K562 (cell line): ENCODE results near the gene GP1BB. TPM values are rescaled to one million over a fixed set of nuclear protein-coding genes. Genes with fewer than 3 reads are reported as not detected.

Source experiments
- ARID2 ChIP-seq: fragments of 450-650 bp; IDR thresholded peaks from 2 replicates; pipeline ENCODE4 v1.6.1; 2017; ENCODE audit warnings: antibody characterized with exemption, mild to moderate bottlenecking
- BCOR ChIP-seq: fragments of 450-650 bp; IDR thresholded peaks from 2 replicates; pipeline ENCODE4 v1.6.1; 2016
- BRCA1 ChIP-seq, 2 experiments: fragments of 450-650 bp in 1 of 2; sonication (generic) in 1 of 2; formaldehyde crosslinking in 1 of 2; IDR thresholded peaks; 2 replicates each; pipeline versions ENCODE4 v1.5.0 to v1.6.1; 2017 to 2020; ENCODE audit warnings: mild to moderate bottlenecking in 1 of 2, missing genetic modification reagents in 1 of 2
- CAMTA2 ChIP-seq: fragments of 250-450 bp; sonication (Bioruptor Pico); conservative IDR thresholded peaks from 2 replicates; pipeline ENCODE4 v1.5.1; 2022
- CCAR2 ChIP-seq: fragments of 200-400 bp; formaldehyde crosslinking; IDR thresholded peaks from 2 replicates; pipeline ENCODE4 v1.6.1; 2017; ENCODE audit warnings: mild to moderate bottlenecking, low read depth, low read length
- ETS1 ChIP-seq: conservative IDR thresholded peaks from 2 replicates; pipeline ENCODE4 v1.6.1; 2011; ENCODE audit warnings: low read depth, mild to moderate bottlenecking, low read length; ENCODE audit not compliant: control insufficient read depth
- HMG20A ChIP-seq: fragments of 450-650 bp; formaldehyde crosslinking; conservative IDR thresholded peaks from 2 replicates; pipeline ENCODE4 v1.4.0; 2020; ENCODE audit warnings: mild to moderate bottlenecking, mixed read lengths
- L3MBTL2 ChIP-seq: fragments of 450-650 bp; IDR thresholded peaks from 2 replicates; pipeline ENCODE4 v1.6.1; 2016; ENCODE audit warnings: mild to moderate bottlenecking, moderate library complexity
- MEF2D ChIP-seq: conservative IDR thresholded peaks from 2 replicates; pipeline ENCODE4 v1.6.1; 2016; ENCODE audit warnings: low read depth, missing genetic modification characterization, missing compliant biosample characterization
- NEUROD1 ChIP-seq: fragments of 150-350 bp; IDR thresholded peaks from 2 replicates; pipeline ENCODE4 v1.6.1; 2014; ENCODE audit warnings: borderline replicate concordance, low read length, low read depth; ENCODE audit not compliant: partially characterized antibody
- PCBP2 ChIP-seq: fragments of 200-400 bp; formaldehyde crosslinking; IDR thresholded peaks from 2 replicates; pipeline ENCODE4 v1.6.1; 2018; ENCODE audit warnings: low read length, low read depth, mild to moderate bottlenecking, moderate library complexity; ENCODE audit not compliant: poor library complexity, severe bottlenecking
- POU5F1 ChIP-seq: fragments of 150-350 bp; IDR thresholded peaks from 2 replicates; pipeline ENCODE4 v1.6.1; 2014; ENCODE audit warnings: borderline replicate concordance, low read length, low read depth, mild to moderate bottlenecking; ENCODE audit not compliant: partially characterized antibody
- SNIP1 ChIP-seq: fragments of 450-650 bp; IDR thresholded peaks from 2 replicates; pipeline ENCODE4 v1.7.1; 2017; ENCODE audit warnings: low read depth, mild to moderate bottlenecking
- TGIF2 ChIP-seq: sonication (generic); formaldehyde crosslinking; IDR thresholded peaks from 2 replicates; pipeline ENCODE4 v1.8.1; 2022; ENCODE audit warnings: mild to moderate bottlenecking, missing genetic modification reagents, moderate library complexity
- YY1 ChIP-seq, 3 experiments: IDR thresholded peaks; 2 replicates each; pipeline ENCODE4 v1.6.1; 2011; ENCODE audit warnings: low read length in 2 of 3, mild to moderate bottlenecking in 2 of 3, moderate library complexity in 2 of 3, borderline replicate concordance in 1 of 3, control low read depth in 1 of 3, low read depth in 1 of 3; ENCODE audit not compliant: insufficient read depth in 3 of 3, insufficient replicate concordance in 2 of 3, control insufficient read depth in 1 of 3, insufficient read length in 1 of 3; ENCODE audit errors: extremely low read depth in 1 of 3
- ZBTB43 ChIP-seq: sonication (generic); formaldehyde crosslinking; IDR thresholded peaks from 2 replicates; pipeline ENCODE4 v1.8.0; 2023; ENCODE audit warnings: mild to moderate bottlenecking, missing genetic modification reagents
- ZMIZ1 ChIP-seq, 2 experiments: fragments of 150-350 bp in 1 of 2; IDR thresholded peaks; 2 replicates each; pipeline ENCODE4 v1.6.1; 2012 to 2016; ENCODE audit warnings: low read depth in 2 of 2, low read length in 2 of 2, mild to moderate bottlenecking in 1 of 2, moderate library complexity in 1 of 2
- ZNF354B ChIP-seq: fragments of 250-450 bp; sonication (Bioruptor Pico); IDR thresholded peaks from 2 replicates; pipeline ENCODE4 v1.4.0; 2020
- polyA plus RNA-seq, 8 experiments: library from polyadenylated mRNA; depleted of rRNA in 4 of 8; stranded (reverse) in 5 of 8; unstranded in 3 of 8; fragments of >200 nt; fragmentation: Nextera tagmentation in 2 of 8; fragmentation: Illumina TruSeq in 1 of 8; extraction: Ambion mirVana in 2 of 8; extraction: Trizol in 1 of 8; gene quantifications; 2 replicates each; pipeline versions ENCODE4 v1.2.1 to v1.2.3, GENCODE V29; 2011 to 2014; ENCODE audit warnings: inconsistent platforms in 1 of 8, missing spikeins in 1 of 8
- total RNA-seq, 7 experiments: library from RNA; depleted of rRNA in 6 of 7; stranded (reverse); fragments of >200 nt in 6 of 7; fragmentation: Illumina TruSeq in 2 of 7; extraction: Trizol in 2 of 7; gene quantifications; 2 replicates each; pipeline versions ENCODE4 v1.2.1 to v1.2.3, GENCODE V29; 2011 to 2021; ENCODE audit warnings: low replicate concordance in 1 of 7

GP1BB gene
- total and polyA plus RNA-seq, 9 of the 15 experiments (the other 6 are each of a cell fraction or from before 2014, with no cell fraction given) = 0.69 to 162 (median 2.8) TPM

- no peak for TF ChIP-seq HMG20A (CRISPR knock-in tag)
- TF ChIP-seq NEUROD1 = peak; percentile 77
- no peak for TF ChIP-seq ZNF354B (CRISPR knock-in tag)
- TF ChIP-seq BCOR = peak; percentile 27; the same call in 1 of the 2 replicates
- TF ChIP-seq PCBP2 = no peak
- TF ChIP-seq ETS1 = no peak
- TF ChIP-seq L3MBTL2 = no peak
- peak; percentile 54 for TF ChIP-seq POU5F1
- TF ChIP-seq TGIF2 (CRISPR knock-in tag) = no peak
- TF ChIP-seq YY1 (IDR thresholded peaks at IDR 0.05; ENCODE audit: borderline replicate concordance in 1 of 3, control insufficient read depth in 1 of 3, extremely low read depth in 1 of 3, insufficient read depth in 3 of 3, insufficient read length in 1 of 3, insufficient replicate concordance in 2 of 3, low read depth in 1 of 3, low read length in 2 of 3) = peak in 1 of 3 experiments; percentile 7
- TF ChIP-seq MEF2D (tag) = peak; percentile 96
- peak in 1 of 2 experiments; percentile 29; a peak in 1 of 4 replicates for TF ChIP-seq ZMIZ1 (IDR thresholded peaks at IDR 0.05; ENCODE audit: low read depth in 2 of 2, low read length in 2 of 2)
- no peak for TF ChIP-seq BRCA1 (IDR thresholded peaks at IDR 0.05)
- no peak for TF ChIP-seq BRCA1 (CRISPR knock-in tag; IDR thresholded peaks at IDR 0.05)
- TF ChIP-seq CAMTA2 (CRISPR knock-in tag) = no peak
- TF ChIP-seq SNIP1 = no peak
- TF ChIP-seq CCAR2 = no peak
- no peak for TF ChIP-seq ZBTB43 (CRISPR knock-in tag)
- TF ChIP-seq ARID2 = no peak
These were observed 4.3 kb upstream of the GP1BB start (continued) for GRCh38 chr22:19719050-19719482.
